K562 (cell line): Measurements from ENCODE around the gene ARHGEF4. TPM values are rescaled to one million over a fixed set of nuclear protein-coding genes. Genes with fewer than 3 reads are reported as not detected.

ENCODE experiments used
- ATAC-seq: fragments of 200-7000 bp; cut with Tn5 transposase; 3 replicates; pipeline ENCODE4 v1.9.1; 2020; ENCODE audit warnings: moderate library complexity
- BruUV-seq: library from RNA; stranded (reverse); fragments of 400-500 nt; replicated peaks from 2 replicates; lab custom pipeline; 2021; lab: Mats Ljungman, UMichigan
- CTCF ChIA-PET: fragments of 300-600 bp; formaldehyde crosslinking; extraction: SDS; loops from one replicate; lab custom pipeline; 2021; ENCODE audit warnings: low intra/inter-chr PET ratio; lab: Yijun Ruan, JAX
- POLR2A ChIA-PET: fragments of 300-600, 350-650 bp; sonication (Branson Sonifier 250); formaldehyde crosslinking; extraction: SDS; loops from one replicate; lab custom pipeline; 2021; ENCODE audit warnings: antibody characterized with exemption, inconsistent platforms; lab: Yijun Ruan, JAX
- DNase-seq, 4 experiments: peaks; one replicate each; pipeline versions ENCODE4 v3.0.0 to v3.0.0-alpha.2; 2011 to 2018; ENCODE audit warnings: low spot score in 3 of 4, mixed read lengths in 3 of 4; ENCODE audit errors: extremely low read depth in 1 of 4
- FAIRE-seq: peaks from 2 replicates; lab custom pipeline; 2011; peaks lifted over from hg19 to GRCh38; lab: Jason Lieb, UNC
- H2AFZ ChIP-seq: 2 replicates; pipeline ENCODE4 v1.6.0; 2011; ENCODE audit warnings: low read depth, low read length, control low read depth, inconsistent platforms
- H3K27ac ChIP-seq: fragments of 200-600 bp; 3 replicates; pipeline ENCODE4 v1.8.0; 2011; ENCODE audit warnings: low read depth, mild to moderate bottlenecking, control low read depth, inconsistent platforms, low read length, moderate library complexity, mixed read lengths; ENCODE audit errors: extremely low read depth
- H3K27me3 ChIP-seq, 2 experiments: fragments of 300-600 bp in 1 of 2; 2 replicates in 1 of 2; 3 replicates in 1 of 2; pipeline versions ENCODE4 v1.6.0 to v1.8.0; 2011; ENCODE audit warnings: inconsistent platforms in 2 of 2, low read length in 2 of 2, mild to moderate bottlenecking in 1 of 2, mixed read lengths in 1 of 2, moderate library complexity in 1 of 2; ENCODE audit not compliant: control insufficient read depth in 2 of 2, insufficient read depth in 2 of 2
- H3K36me3 ChIP-seq: fragments of 300-600 bp; 3 replicates; pipeline ENCODE4 v1.8.0; 2011; ENCODE audit warnings: mild to moderate bottlenecking, low read length, inconsistent platforms; ENCODE audit not compliant: control insufficient read depth, insufficient read depth
- H3K4me1 ChIP-seq, 2 experiments: fragments of 200-600 bp in 1 of 2; replicated peaks in 1 of 2; 2 replicates in 1 of 2; 3 replicates in 1 of 2; pipeline versions ENCODE4 v1.5.1 to v1.8.0; 2011; ENCODE audit warnings: inconsistent platforms in 2 of 2, low read length in 2 of 2, mild to moderate bottlenecking in 1 of 2, mixed read lengths in 1 of 2, moderate library complexity in 1 of 2; ENCODE audit not compliant: control insufficient read depth in 2 of 2, insufficient read depth in 2 of 2
- H3K4me2 ChIP-seq: 2 replicates; pipeline ENCODE4 v1.6.1; 2011; ENCODE audit warnings: low read length, control low read depth, inconsistent platforms, mixed read lengths; ENCODE audit not compliant: insufficient read depth
- H3K4me3 ChIP-seq: fragments of 200-600 bp; sonication (generic), shearing (Covaris generic); 2 replicates; pipeline ENCODE4 v1.5.1; 2016; ENCODE audit warnings: control low read depth, inconsistent platforms
- H3K79me2 ChIP-seq: fragments of 200-600 bp; 3 replicates; pipeline ENCODE4 v1.8.0; 2011; ENCODE audit warnings: low read length, inconsistent platforms; ENCODE audit not compliant: control insufficient read depth, insufficient read depth
- H3K9ac ChIP-seq, 2 experiments: 2 replicates each; pipeline versions ENCODE4 v1.6.0 to v1.6.1; 2011; ENCODE audit warnings: low read depth in 2 of 2, low read length in 2 of 2, control low read depth in 1 of 2, inconsistent platforms in 1 of 2, mild to moderate bottlenecking in 1 of 2, mixed read lengths in 1 of 2; ENCODE audit not compliant: insufficient read depth in 1 of 2
- H3K9me1 ChIP-seq: one replicate; pipeline ENCODE4 v1.6.0; 2011; ENCODE audit warnings: inconsistent platforms, mild to moderate bottlenecking, low read length, moderate library complexity; ENCODE audit not compliant: control insufficient read depth, insufficient read depth
- H3K9me3 ChIP-seq: replicated peaks from 2 replicates; pipeline ENCODE4 v1.5.1; 2011; ENCODE audit warnings: low read depth, low read length, inconsistent platforms; ENCODE audit not compliant: control insufficient read depth, insufficient read depth
- H4K20me1 ChIP-seq: replicated peaks from 2 replicates; pipeline ENCODE4 v1.6.1; 2011; ENCODE audit warnings: low read length, inconsistent platforms, mixed read lengths; ENCODE audit not compliant: control insufficient read depth, insufficient read depth
- C11orf30 ChIP-seq: fragments of 450-650 bp; IDR thresholded peaks from 2 replicates; pipeline ENCODE4 v1.6.1; 2016; ENCODE audit warnings: low read depth, mild to moderate bottlenecking
- DNMT1 ChIP-seq: fragments of 450-650 bp; IDR thresholded peaks from 2 replicates; pipeline ENCODE4 v1.6.1; 2016; ENCODE audit warnings: antibody characterized with exemption, mild to moderate bottlenecking
- MAFF ChIP-seq: IDR thresholded peaks from 2 replicates; pipeline ENCODE4 v1.6.1; 2012; ENCODE audit warnings: low read length, improper control_type of control experiment
- MAFG ChIP-seq: fragments of 450-650 bp; conservative IDR thresholded peaks from 2 replicates; pipeline ENCODE4 v1.6.1; 2016; ENCODE audit warnings: missing genetic modification characterization, missing compliant biosample characterization
- POLR2AphosphoS5 ChIP-seq: IDR thresholded peaks from 2 replicates; pipeline ENCODE4 v1.6.1; 2011; ENCODE audit warnings: mild to moderate bottlenecking, low read depth, low read length, moderate library complexity; ENCODE audit not compliant: control insufficient read depth, insufficient read depth
- PURB ChIP-seq: sonication (generic); formaldehyde crosslinking; IDR thresholded peaks from 2 replicates; pipeline ENCODE4 v1.9.0; 2021; ENCODE audit warnings: low read depth, mild to moderate bottlenecking, missing genetic modification reagents
- ZNF316 ChIP-seq: fragments of 450-650 bp; IDR thresholded peaks from 2 replicates; pipeline ENCODE4 v1.6.1; 2016
- WGBS: fragments of 100-300 bp; shearing (Covaris generic); methylation state at CpG from one replicate; pipeline ENCODE4 v1.1.6; 2016; ENCODE audit warnings: low coverage, mixed read lengths; ENCODE audit not compliant: insufficient coverage; ENCODE audit errors: missing lambda C conversion rate; 5-methylcytosine and 5-hydroxymethylcytosine counted together
- in situ Hi-C: fragments of 300-500 bp; cut with MboI; formaldehyde crosslinking; loops from 4 replicates; pipeline ENCODE4 v1.15.0; 2018; ENCODE audit warnings: inconsistent platforms, mixed read lengths
- intact Hi-C: fragments of 100-400 bp; cut with micrococcal nuclease; formaldehyde crosslinking; loops from 2 replicates; pipeline ENCODE4 v1.14.2; 2022
- polyA plus RNA-seq, 8 experiments: library from polyadenylated mRNA; depleted of rRNA in 4 of 8; stranded (reverse) in 5 of 8; unstranded in 3 of 8; fragments of >200 nt; fragmentation: Nextera tagmentation in 2 of 8; fragmentation: Illumina TruSeq in 1 of 8; extraction: Ambion mirVana in 2 of 8; extraction: Trizol in 1 of 8; gene quantifications; 2 replicates each; pipeline versions ENCODE4 v1.2.1 to v1.2.3, GENCODE V29; 2011 to 2014; ENCODE audit warnings: inconsistent platforms in 1 of 8, missing spikeins in 1 of 8
- total RNA-seq, 7 experiments: library from RNA; depleted of rRNA in 6 of 7; stranded (reverse); fragments of >200 nt in 6 of 7; fragmentation: Illumina TruSeq in 2 of 7; extraction: Trizol in 2 of 7; gene quantifications; 2 replicates each; pipeline versions ENCODE4 v1.2.1 to v1.2.3, GENCODE V29; 2011 to 2021; ENCODE audit warnings: low replicate concordance in 1 of 7
- TF ChIP-seq, protein P1 (sequence below): sonication (generic); formaldehyde crosslinking; IDR thresholded peaks from 2 replicates; pipeline ENCODE4 v1.8.0; 2022; ENCODE audit warnings: missing genetic modification reagents, mild to moderate bottlenecking, borderline replicate concordance

The ARHGEF4 gene
- total and polyA plus RNA-seq, 9 of the 15 experiments (the other 6 are each of a cell fraction or from before 2014, with no cell fraction given): not detected

DNA sequence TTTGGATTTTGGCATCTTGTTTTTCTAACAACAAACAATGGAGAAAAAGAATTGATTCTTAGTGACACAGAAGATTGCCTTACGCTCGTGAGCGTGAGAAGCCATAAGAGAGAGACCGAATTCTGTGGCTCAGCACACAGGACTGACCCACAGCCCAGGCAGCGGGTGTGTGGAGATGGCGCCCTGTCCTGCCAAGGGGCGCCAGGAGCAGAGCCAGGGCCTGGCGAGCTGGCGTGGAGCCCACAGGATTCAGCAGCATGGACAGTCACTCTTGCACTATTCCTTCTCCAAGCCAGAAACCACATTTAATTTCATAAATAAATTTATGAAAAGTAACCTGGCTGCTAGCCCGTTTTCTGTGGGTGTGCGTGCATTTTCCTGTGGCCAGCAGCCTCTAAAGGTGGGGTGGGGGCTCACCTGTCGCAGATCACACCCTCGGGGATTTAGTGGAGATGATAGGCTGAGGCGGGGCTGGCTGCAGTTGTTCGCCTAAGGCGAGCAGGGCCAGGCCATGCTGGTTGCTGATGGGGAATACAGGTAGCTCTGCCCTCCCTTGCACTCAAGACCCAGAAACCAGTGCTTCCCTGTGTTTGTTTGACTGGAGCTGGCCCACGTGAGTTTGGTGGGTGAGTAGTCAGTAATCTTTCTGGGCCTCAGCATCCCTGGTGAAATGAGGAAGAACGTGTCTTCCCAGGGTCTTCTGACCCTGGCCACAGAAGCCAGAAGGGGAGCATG is 210.4 kb downstream of the ARHGEF4 start:
- Histone ChIP-seq H3K27ac (no peak overlapping the region), H4K20me1 (peaks cover 11% of the 10 kb centered on the region), H3K79me2 (no peaks in the 10 kb centered on the region), H3K27me3 (no peaks in the 10 kb centered on the region), H3K9me1 (peaks cover 4% of the 10 kb centered on the region), H3K36me3 (peaks cover 55% of the 10 kb centered on the region), H3K4me1 (peaks cover 0 to 18% of the 10 kb centered on the region in 2 experiments; a peak in 1 of 5 replicates), H3K4me3 (no peak overlapping the region), H2AFZ (no peak overlapping the region), H3K4me2 (no peak overlapping the region), H3K9me3 (no peaks in the 10 kb centered on the region), H3K9ac (peak overlapping the region in 1 of 2 experiments; percentile 20; a peak in 1 of 4 replicates)
- intact Hi-C loops (no loop called here), in situ Hi-C loops (no loop called here)
- FAIRE-seq (no peak), DNase-seq (no peak), ATAC-seq (no peak)
- no TSS peak for BruUV-seq
- CTCF ChIA-PET: no interaction called here
- POLR2A ChIA-PET: interaction anchor here (0.6 to 1.9 kb wide), 2 partner anchors 18 to 19 kb away, joined by 3 to 4 read pairs; no protein-coding TSS in a partner anchor
- WGBS: 94% methylated on average over 16 of the region's 18 CpGs
- TF ChIP-seq POLR2AphosphoS5 (peak; percentile 16; the same call in 1 of the 2 replicates), DNMT1 (no peak)

DNA sequence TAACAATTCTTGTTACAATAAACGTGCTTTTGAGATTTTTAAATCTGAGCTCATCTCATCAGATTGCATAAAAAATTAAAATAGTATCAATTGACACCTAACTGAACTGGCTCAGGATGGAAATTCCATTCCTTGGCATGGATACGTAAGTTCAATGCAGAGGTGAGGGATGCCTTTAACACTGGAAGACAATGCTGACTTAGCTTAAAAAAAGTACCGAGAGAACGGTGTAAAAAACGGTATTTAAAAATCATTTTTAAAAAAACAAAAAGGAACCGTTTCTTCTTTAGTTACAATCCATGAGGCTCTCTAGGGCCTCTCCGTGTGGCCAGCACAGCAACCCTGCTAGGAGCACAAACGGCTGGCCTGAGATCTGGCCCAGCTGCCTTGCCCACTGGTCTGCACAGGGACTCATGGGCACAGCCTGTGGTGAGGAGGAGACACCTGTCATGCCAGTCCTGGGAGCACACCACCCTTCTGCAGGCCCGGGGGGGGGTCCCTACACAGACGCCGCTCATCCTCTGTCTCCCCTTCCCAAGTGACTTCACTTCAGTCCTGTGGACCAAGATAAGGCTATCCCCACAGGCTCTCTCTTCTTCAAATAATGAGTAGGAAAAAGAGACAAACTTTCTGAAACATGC is 211.3 kb downstream of the ARHGEF4 start:
- Histone ChIP-seq H3K79me2 (no peaks in the 10 kb centered on the region), H3K27ac (no peak overlapping the region), H3K9me3 (no peaks in the 10 kb centered on the region), H3K4me1 (peaks cover 0 to 18% of the 10 kb centered on the region in 2 experiments; a peak in 1 of 5 replicates), H4K20me1 (peaks cover 11% of the 10 kb centered on the region), H3K36me3 (peaks cover 65% of the 10 kb centered on the region), H2AFZ (no peak overlapping the region), H3K9ac (no peak overlapping the region; a peak in 1 of 4 replicates)
- BruUV-seq: no TSS peak
- FAIRE-seq (no peak), ATAC-seq (no peak), DNase-seq (no peak)
- WGBS: 80% methylated on average over 11 of the region's 11 CpGs
- peak; percentile 76 for TF ChIP-seq ZNF316
- TF ChIP-seq MAFF: peak; percentile 41
- TF ChIP-seq, protein P1, sequence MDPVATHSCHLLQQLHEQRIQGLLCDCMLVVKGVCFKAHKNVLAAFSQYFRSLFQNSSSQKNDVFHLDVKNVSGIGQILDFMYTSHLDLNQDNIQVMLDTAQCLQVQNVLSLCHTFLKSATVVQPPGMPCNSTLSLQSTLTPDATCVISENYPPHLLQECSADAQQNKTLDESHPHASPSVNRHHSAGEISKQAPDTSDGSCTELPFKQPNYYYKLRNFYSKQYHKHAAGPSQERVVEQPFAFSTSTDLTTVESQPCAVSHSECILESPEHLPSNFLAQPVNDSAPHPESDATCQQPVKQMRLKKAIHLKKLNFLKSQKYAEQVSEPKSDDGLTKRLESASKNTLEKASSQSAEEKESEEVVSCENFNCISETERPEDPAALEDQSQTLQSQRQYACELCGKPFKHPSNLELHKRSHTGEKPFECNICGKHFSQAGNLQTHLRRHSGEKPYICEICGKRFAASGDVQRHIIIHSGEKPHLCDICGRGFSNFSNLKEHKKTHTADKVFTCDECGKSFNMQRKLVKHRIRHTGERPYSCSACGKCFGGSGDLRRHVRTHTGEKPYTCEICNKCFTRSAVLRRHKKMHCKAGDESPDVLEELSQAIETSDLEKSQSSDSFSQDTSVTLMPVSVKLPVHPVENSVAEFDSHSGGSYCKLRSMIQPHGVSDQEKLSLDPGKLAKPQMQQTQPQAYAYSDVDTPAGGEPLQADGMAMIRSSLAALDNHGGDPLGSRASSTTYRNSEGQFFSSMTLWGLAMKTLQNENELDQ (CRISPR knock-in tag): no peak
- peak; percentile 63 for TF ChIP-seq C11orf30
- TF ChIP-seq MAFG (tag): peak; percentile 54
- no peak for TF ChIP-seq PURB
- TF ChIP-seq, all 486 proteins: peak for 4
- intact Hi-C loops (no loop called here), in situ Hi-C loops (no loop called here)
- POLR2A ChIA-PET: interaction anchor here (0.6 to 1.9 kb wide), 3 partner anchors 10 to 19 kb away, joined by 3 to 4 read pairs (median 3); no protein-coding TSS in a partner anchor
- peaks cover 4% of the 10 kb centered on the region for H3K9me1 ChIP-seq
- no peak overlapping the region for H3K4me3 ChIP-seq
- no peak overlapping the region for H3K4me2 ChIP-seq
- CTCF ChIA-PET: no interaction called here
- H3K27me3 ChIP-seq: no peaks in the 10 kb centered on the region
